GM12878 (cell line): ENCODE measurements around the gene NTN3. TPM values are rescaled to one million over a fixed set of nuclear protein-coding genes. Genes with fewer than 3 reads are reported as not detected.

ENCODE experiments used
- ATAC-seq: fragments of 200-7000 bp; cut with Tn5 transposase; 3 replicates; pipeline ENCODE4 v1.9.1; 2020; ENCODE audit warnings: mild to moderate bottlenecking, moderate library complexity
- BruUV-seq: library from RNA; stranded (reverse); fragments of 400-500 nt; replicated peaks from 2 replicates; lab custom pipeline; 2021; lab: Mats Ljungman, UMichigan
- CTCF ChIA-PET: fragments of 300-600 bp; sonication (Branson Sonifier 250); formaldehyde crosslinking; extraction: SDS; loops from one replicate; lab custom pipeline; 2021; ENCODE audit warnings: inconsistent platforms; lab: Yijun Ruan, JAX
- POLR2A ChIA-PET: fragments of 350-600 bp; formaldehyde crosslinking; extraction: SDS; loops from one replicate; lab custom pipeline; 2021; ENCODE audit warnings: inconsistent platforms; lab: Charles Lee
- RAD21 ChIA-PET: fragments of 300-600 bp; sonication (Branson Sonifier 250); formaldehyde crosslinking; loops from one replicate; lab custom pipeline; 2023; ENCODE audit warnings: antibody characterized with exemption; ENCODE audit not compliant: unreplicated experiment; lab: Charles Lee
- SMC1A ChIA-PET: fragments of 300-600 bp; sonication (Branson Sonifier 250); formaldehyde crosslinking; loops from one replicate; lab custom pipeline; 2023; ENCODE audit not compliant: unreplicated experiment, uncharacterized antibody; lab: Charles Lee
- DNase-seq: peaks from one replicate; pipeline ENCODE4 v3.0.0-alpha.2; 2011; ENCODE audit warnings: low read depth, low spot score
- FAIRE-seq: peaks from 3 replicates; lab custom pipeline; 2011; peaks lifted over from hg19 to GRCh38; lab: Jason Lieb, UNC
- H2AFZ ChIP-seq: 2 replicates; pipeline ENCODE4 v1.6.0; 2011; ENCODE audit warnings: low read depth, low read length, control low read depth; ENCODE audit not compliant: control insufficient read depth
- H3K27ac ChIP-seq: 2 replicates; pipeline ENCODE4 v1.5.1; 2011; ENCODE audit warnings: control low read depth; ENCODE audit not compliant: control insufficient read depth, insufficient read depth
- H3K27me3 ChIP-seq, 2 experiments: replicated peaks in 1 of 2; 2 replicates each; pipeline versions ENCODE4 v1.6.0 to v1.6.1; 2011; ENCODE audit warnings: low read length in 1 of 2; ENCODE audit not compliant: control insufficient read depth in 2 of 2, insufficient read depth in 2 of 2
- H3K36me3 ChIP-seq, 2 experiments: 2 replicates each; pipeline ENCODE4 v1.5.1; 2011; ENCODE audit warnings: low read length in 1 of 2; ENCODE audit not compliant: control insufficient read depth in 2 of 2, insufficient read depth in 2 of 2
- H3K4me1 ChIP-seq: 2 replicates; pipeline ENCODE4 v1.6.1; 2011; ENCODE audit warnings: mild to moderate bottlenecking, low read length, moderate library complexity, mixed read lengths; ENCODE audit not compliant: control insufficient read depth, insufficient read depth
- H3K4me2 ChIP-seq: 2 replicates; pipeline ENCODE4 v1.6.0; 2011; ENCODE audit warnings: control low read depth; ENCODE audit not compliant: control insufficient read depth, insufficient read depth
- H3K4me3 ChIP-seq: fragments of 200-600 bp; sonication (generic); 2 replicates; pipeline ENCODE4 v1.5.1; 2016
- H3K79me2 ChIP-seq: 2 replicates; pipeline ENCODE4 v1.6.0; 2011; ENCODE audit warnings: low read length; ENCODE audit not compliant: control insufficient read depth, insufficient read depth
- H3K9ac ChIP-seq: 2 replicates; pipeline ENCODE4 v1.8.0; 2011; ENCODE audit warnings: low read length, control low read depth, mixed read lengths; ENCODE audit not compliant: control insufficient read depth, insufficient read depth
- H3K9me3 ChIP-seq: replicated peaks from 3 replicates; pipeline ENCODE4 v1.5.1; 2011; ENCODE audit warnings: mild to moderate bottlenecking, low read length; ENCODE audit not compliant: control insufficient read depth, insufficient read depth
- H4K20me1 ChIP-seq: 2 replicates; pipeline ENCODE4 v1.6.0; 2011; ENCODE audit not compliant: control insufficient read depth, insufficient read depth
- BRCA1 ChIP-seq: IDR thresholded peaks from 2 replicates; pipeline ENCODE4 v1.6.1; 2011; ENCODE audit warnings: low read depth, low read length, improper control_type of control experiment
- CEBPB ChIP-seq, 2 experiments: fragments of 150-350 bp in 1 of 2; IDR thresholded peaks; 2 replicates each; pipeline ENCODE4 v1.6.1; 2012 to 2014; ENCODE audit warnings: low read depth in 2 of 2, low read length in 2 of 2, borderline replicate concordance in 1 of 2, inconsistent platforms in 1 of 2
- CREB1 ChIP-seq: IDR thresholded peaks from 2 replicates; pipeline ENCODE4 v1.6.1; 2012; ENCODE audit warnings: low read depth, mild to moderate bottlenecking, inconsistent platforms
- E2F8 ChIP-seq: fragments of 450-650 bp; IDR thresholded peaks from 2 replicates; pipeline ENCODE4 v1.6.1; 2018; ENCODE audit warnings: mild to moderate bottlenecking, low read depth, moderate library complexity; ENCODE audit not compliant: partially characterized antibody
- HDGF ChIP-seq: fragments of 450-650 bp; IDR thresholded peaks from 2 replicates; pipeline ENCODE4 v1.6.1; 2016; ENCODE audit warnings: antibody characterized with exemption
- IRF4 ChIP-seq: IDR thresholded peaks from 2 replicates; pipeline ENCODE4 v1.6.1; 2011; ENCODE audit warnings: low read depth, low read length
- IRF5 ChIP-seq: fragments of 450-650 bp; IDR thresholded peaks from 2 replicates; pipeline ENCODE4 v1.6.1; 2017; ENCODE audit warnings: borderline replicate concordance
- MTA3 ChIP-seq: IDR thresholded peaks from 2 replicates; pipeline ENCODE4 v1.6.1; 2012; ENCODE audit warnings: low read length, inconsistent platforms, borderline replicate concordance
- RB1 ChIP-seq: fragments of 450-650 bp; formaldehyde crosslinking; IDR thresholded peaks from 2 replicates; pipeline ENCODE4 v1.6.1; 2017; ENCODE audit warnings: mild to moderate bottlenecking, borderline replicate concordance
- STAT1 ChIP-seq: fragments of 450-650 bp; conservative IDR thresholded peaks from 2 replicates; pipeline ENCODE4 v1.6.1; 2014; ENCODE audit warnings: antibody characterized with exemption, mild to moderate bottlenecking
- ZBED1 ChIP-seq: IDR thresholded peaks from 2 replicates; pipeline ENCODE4 v1.6.1; 2016; ENCODE audit warnings: borderline replicate concordance
- ZNF207 ChIP-seq: fragments of 450-650 bp; IDR thresholded peaks from 2 replicates; pipeline ENCODE4 v1.6.1; 2014; ENCODE audit warnings: antibody characterized with exemption, mild to moderate bottlenecking, borderline replicate concordance
- ZNF622 ChIP-seq: fragments of 450-650 bp; IDR thresholded peaks from 2 replicates; pipeline ENCODE4 v1.6.1; 2017; ENCODE audit warnings: mild to moderate bottlenecking, inconsistent platforms
- WGBS: methylation state at CpG from one replicate; pipeline ENCODE4 v1.1.6; 2016; ENCODE audit warnings: low lambda C conversion rate; ENCODE audit not compliant: insufficient replicate concordance, insufficient coverage; ENCODE audit errors: missing lambda C conversion rate; 5-methylcytosine and 5-hydroxymethylcytosine counted together
- in situ Hi-C: fragments of 300-500 bp; cut with MboI; formaldehyde crosslinking; loops from 9 replicates; pipeline ENCODE4 v1.14.3; 2018; ENCODE audit warnings: mixed read lengths
- intact Hi-C: fragments of 100-400 bp; cut with micrococcal nuclease; formaldehyde crosslinking; loops from one replicate; pipeline ENCODE4 v1.14.2; 2022; ENCODE audit not compliant: unreplicated experiment
- polyA plus RNA-seq, 11 experiments: library from polyadenylated mRNA; depleted of rRNA in 4 of 11; unstranded in 6 of 11; stranded (reverse) in 5 of 11; fragments of >200 nt; fragmentation: Nextera tagmentation in 4 of 11; fragmentation: Illumina TruSeq in 1 of 11; extraction: Ambion mirVana in 4 of 11; extraction: Trizol in 1 of 11; gene quantifications; 1 replicate in 1 of 11; 2 replicates in 10 of 11; pipeline versions ENCODE4 v1.2.1 to v1.2.3, GENCODE V29; 2011 to 2016; ENCODE audit warnings: inconsistent platforms in 2 of 11, missing spikeins in 2 of 11, low read depth in 1 of 11
- total RNA-seq, 4 experiments: library from RNA; depleted of rRNA in 3 of 4; stranded (reverse); fragments of >200 nt in 3 of 4; fragmentation: Illumina TruSeq in 1 of 4; extraction: Trizol in 1 of 4; gene quantifications; 2 replicates each; pipeline versions ENCODE4 v1.2.1 to v1.2.3, GENCODE V29; 2013 to 2021
- TF ChIP-seq, protein P1 (sequence below): IDR thresholded peaks from 2 replicates; pipeline ENCODE4 v1.6.1; 2011; ENCODE audit warnings: mild to moderate bottlenecking, low read depth, low read length, moderate library complexity; ENCODE audit not compliant: insufficient replicate concordance
- TF ChIP-seq, protein P2 (sequence below), 3 experiments: IDR thresholded peaks in 2 of 3; conservative IDR thresholded peaks in 1 of 3; 2 replicates each; pipeline ENCODE4 v1.5.1; 2011; ENCODE audit warnings: low read depth in 3 of 3, low read length in 3 of 3, mild to moderate bottlenecking in 3 of 3, control low read depth in 2 of 3, moderate library complexity in 2 of 3, inconsistent platforms in 1 of 3, mixed read lengths in 1 of 3; ENCODE audit not compliant: control insufficient read depth in 2 of 3, insufficient read depth in 1 of 3; ENCODE audit errors: extremely low read depth in 1 of 3

NTN3 gene
- total and polyA plus RNA-seq, 10 of the 15 experiments (the other 5 are each of a cell fraction or from before 2014, with no cell fraction given), result 0.04 TPM; not detected in 9

- Histone ChIP-seq H3K4me2 (peak overlapping the region; percentile 48), H3K27ac (no peak overlapping the region), H3K27me3 (peaks cover 0 to 2% of the 10 kb centered on the region in 2 experiments; a peak in 1 of 4 replicates), H3K79me2 (no peaks in the 10 kb centered on the region), H4K20me1 (no peaks in the 10 kb centered on the region), H3K4me3 (no peak overlapping the region), H2AFZ (no peak overlapping the region), H3K9ac (no peak overlapping the region; the same call in 1 of the 2 replicates), H3K4me1 (peaks cover 17% of the 10 kb centered on the region), H3K36me3 (no peaks in the 10 kb centered on the region), H3K9me3 (no peaks in the 10 kb centered on the region)
- in situ Hi-C loops, result no loop called here
- SMC1A ChIA-PET, result interaction anchor here (0.7 to 1.6 kb wide), 3 partner anchors 11 to 40 kb away, joined by 3 to 8 read pairs (median 3); no protein-coding TSS in a partner anchor
- WGBS, result 36% methylated on average over 14 of the region's 16 CpGs
- FAIRE-seq, result no peak
- CTCF ChIA-PET, result interaction anchor here (0.6 to 2.6 kb wide), 8 partner anchors 9 to 315 kb away, joined by 3 to 20 read pairs (median 4); partner anchors contain the start of genes CCNF, TEDC2 and TRAF7
- RAD21 ChIA-PET, result interaction anchor here (0.8 to 3.5 kb wide), 7 partner anchors 10 to 45 kb away, joined by 3 to 17 read pairs (median 4); partner anchors contain the start of genes CCNF and TEDC2
- no peak for ATAC-seq
- intact Hi-C loops, result loop anchor here (5.0 kb wide), 1 partner anchor 38 kb away; no protein-coding TSS in a partner anchor
- BruUV-seq, result no TSS peak
- POLR2A ChIA-PET, result interaction anchor here (0.6 to 2.5 kb wide), 13 partner anchors 10 to 1802 kb away, joined by 3 to 11 read pairs (median 5); partner anchors contain the start of genes ABCA3, ECI1, RHOT2 and TEDC2
- no peak for DNase-seq
- TF ChIP-seq MTA3 (no peak), IRF5 (no peak), CREB1 (no peak), E2F8 (no peak), ZBED1 (no peak), IRF4 (no peak), ZNF622 (no peak), RB1 (no peak), ZNF207 (no peak), STAT1 (no peak), HDGF (no peak), CEBPB (IDR thresholded peaks at IDR 0.05; ENCODE audit: borderline replicate concordance in 1 of 2, low read depth in 2 of 2, low read length in 2 of 2) (no peak), BRCA1 (no peak)
- TF ChIP-seq, protein P1, sequence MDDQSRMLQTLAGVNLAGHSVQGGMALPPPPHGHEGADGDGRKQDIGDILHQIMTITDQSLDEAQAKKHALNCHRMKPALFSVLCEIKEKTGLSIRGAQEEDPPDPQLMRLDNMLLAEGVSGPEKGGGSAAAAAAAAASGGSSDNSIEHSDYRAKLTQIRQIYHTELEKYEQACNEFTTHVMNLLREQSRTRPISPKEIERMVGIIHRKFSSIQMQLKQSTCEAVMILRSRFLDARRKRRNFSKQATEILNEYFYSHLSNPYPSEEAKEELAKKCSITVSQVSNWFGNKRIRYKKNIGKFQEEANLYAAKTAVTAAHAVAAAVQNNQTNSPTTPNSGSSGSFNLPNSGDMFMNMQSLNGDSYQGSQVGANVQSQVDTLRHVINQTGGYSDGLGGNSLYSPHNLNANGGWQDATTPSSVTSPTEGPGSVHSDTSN, result no peak
- TF ChIP-seq, protein P2, sequence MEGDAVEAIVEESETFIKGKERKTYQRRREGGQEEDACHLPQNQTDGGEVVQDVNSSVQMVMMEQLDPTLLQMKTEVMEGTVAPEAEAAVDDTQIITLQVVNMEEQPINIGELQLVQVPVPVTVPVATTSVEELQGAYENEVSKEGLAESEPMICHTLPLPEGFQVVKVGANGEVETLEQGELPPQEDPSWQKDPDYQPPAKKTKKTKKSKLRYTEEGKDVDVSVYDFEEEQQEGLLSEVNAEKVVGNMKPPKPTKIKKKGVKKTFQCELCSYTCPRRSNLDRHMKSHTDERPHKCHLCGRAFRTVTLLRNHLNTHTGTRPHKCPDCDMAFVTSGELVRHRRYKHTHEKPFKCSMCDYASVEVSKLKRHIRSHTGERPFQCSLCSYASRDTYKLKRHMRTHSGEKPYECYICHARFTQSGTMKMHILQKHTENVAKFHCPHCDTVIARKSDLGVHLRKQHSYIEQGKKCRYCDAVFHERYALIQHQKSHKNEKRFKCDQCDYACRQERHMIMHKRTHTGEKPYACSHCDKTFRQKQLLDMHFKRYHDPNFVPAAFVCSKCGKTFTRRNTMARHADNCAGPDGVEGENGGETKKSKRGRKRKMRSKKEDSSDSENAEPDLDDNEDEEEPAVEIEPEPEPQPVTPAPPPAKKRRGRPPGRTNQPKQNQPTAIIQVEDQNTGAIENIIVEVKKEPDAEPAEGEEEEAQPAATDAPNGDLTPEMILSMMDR (IDR thresholded peaks at IDR 0.05 in 2 of 3, conservative IDR thresholded peaks at IDR 0.05 in 1 of 3; ENCODE audit: control insufficient read depth in 2 of 3, extremely low read depth in 1 of 3, insufficient read depth in 1 of 3, low read depth in 3 of 3, low read length in 3 of 3), result no peak
Observed at GRCh38 chr16:2469399-2470233, 1.5 kb upstream of the NTN3 start.
